ENCODE measurements around the gene GALNT18. TPM values are rescaled to one million over a fixed set of nuclear protein-coding genes. Genes with fewer than 3 reads are reported as not detected.

The GALNT18 gene
- total RNA-seq, 1 experiment from 2014 or later, result 1.7 TPM

DNA sequence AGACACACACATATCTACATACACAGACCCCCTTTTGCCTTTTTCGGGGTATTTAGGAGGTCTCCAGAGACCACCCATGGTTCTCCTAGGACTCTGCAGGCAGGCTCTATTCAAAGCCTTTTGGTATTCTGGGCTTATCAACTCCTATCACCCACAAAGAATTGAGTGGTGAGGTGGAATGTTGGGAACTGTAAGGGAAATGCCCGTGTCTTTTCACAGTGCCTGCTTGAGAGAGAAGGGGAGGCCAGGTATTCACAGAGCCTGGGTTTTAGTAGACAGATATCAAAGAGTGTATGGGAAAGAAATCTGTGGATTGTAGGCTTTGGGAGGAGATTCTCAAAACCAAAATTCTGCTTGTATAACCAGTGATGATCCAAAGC lies 224.8 kb downstream of the GALNT18 start:
- TF ChIP-seq CTCF (conservative IDR thresholded peaks at IDR 0.05), result no peak
- Mint-ChIP-seq H3K27ac (no peak overlapping the region), H3K36me3 (ENCODE audit: insufficient read depth in 1 of 3, low read depth in 3 of 3) (no peaks in the 10 kb centered on the region), H3K4me1 (peaks cover 6% of the 10 kb centered on the region in 2 experiments), H3K27me3 (ENCODE audit: low read depth) (peaks cover 8% of the 10 kb centered on the region), H3K9me3 (no peaks in the 10 kb centered on the region), H3K4me3 (no peak overlapping the region)
- no peak overlapping the region for H4K5ac ChIP-seq (ENCODE audit: insufficient read length, low read depth, low read length)
- H3K4me2 ChIP-seq (ENCODE audit: insufficient read depth, insufficient read length, low read length), result no peak overlapping the region
- H3K4ac ChIP-seq (ENCODE audit: low read depth, low read length), result no peak overlapping the region
- H4K20me1 ChIP-seq (ENCODE audit: control insufficient read depth, insufficient read depth, insufficient read length), result no peaks in the 10 kb centered on the region
- no CpG with 5 or more reads among the region's 2 CpGs for WGBS (ENCODE audit: extremely low coverage, insufficient read length, low lambda C conversion rate)
- no peaks in the 10 kb centered on the region for H3K79me2 ChIP-seq (ENCODE audit: insufficient read depth, low read length)
- no peak overlapping the region for H3T11ph ChIP-seq (ENCODE audit: low read length)
- no peak overlapping the region for H3K18ac ChIP-seq (ENCODE audit: insufficient read length, low read depth, low read length)
- no peak overlapping the region for H2BK120ac ChIP-seq (ENCODE audit: low read depth, low read length, poor library complexity, severe bottlenecking)
- H3K9ac ChIP-seq (ENCODE audit: extremely low read depth, insufficient read length, low read length), result no peak overlapping the region
- H3K79me1 ChIP-seq (ENCODE audit: insufficient read depth, low read depth, low read length, poor library complexity, severe bottlenecking), result no peaks in the 10 kb centered on the region
- no peaks in the 10 kb centered on the region for H3K9me3 ChIP-seq (ENCODE audit: control insufficient read depth, low read depth, low read length)
- no peak overlapping the region for H2AK5ac ChIP-seq (ENCODE audit: insufficient read length, low read length)
- H4K8ac ChIP-seq (replicated peaks; ENCODE audit: insufficient read length, low read depth, low read length), result no peak overlapping the region
- no peak overlapping the region for H3K14ac ChIP-seq (ENCODE audit: insufficient read depth, low read length)
- H2BK12ac ChIP-seq (ENCODE audit: insufficient read length, low read depth, low read length), result no peak overlapping the region
- no peak overlapping the region for H3K27ac ChIP-seq (ENCODE audit: insufficient read length, low read depth, low read length)
- H4K91ac ChIP-seq (ENCODE audit: insufficient read length, low read depth, low read length), result no peak overlapping the region
- no peaks in the 10 kb centered on the region for H3K23me2 ChIP-seq (ENCODE audit: insufficient read length, low read depth, low read length, poor library complexity, severe bottlenecking)
- no peak for DNase-seq
- no peaks in the 10 kb centered on the region for H3K27me3 ChIP-seq (ENCODE audit: insufficient read depth, low read length)
- no peak overlapping the region for H2BK20ac ChIP-seq (ENCODE audit: low read depth, low read length, poor library complexity, severe bottlenecking)
- H2BK5ac ChIP-seq (ENCODE audit: insufficient read length, low read length), result no peak overlapping the region
- H3K56ac ChIP-seq (ENCODE audit: insufficient read length, low read depth, low read length), result no peak overlapping the region
- no peaks in the 10 kb centered on the region for H3K4me1 ChIP-seq (ENCODE audit: insufficient read depth, low read length)
- H2AFZ ChIP-seq (ENCODE audit: low read length), result no peak overlapping the region
- H2BK15ac ChIP-seq (ENCODE audit: low read depth, low read length), result no peak overlapping the region
- no peak overlapping the region for H3K23ac ChIP-seq (ENCODE audit: insufficient read length, low read depth, low read length)
